ENCODE measurements around the gene OSMR. TPM values are rescaled to one million over a fixed set of nuclear protein-coding genes. Genes with fewer than 3 reads are reported as not detected.

OSMR gene
- total RNA-seq, 1 donor from 2014 or later: 2.8 TPM

- Mint-ChIP-seq H3K27me3 (ENCODE audit: low read depth) (no peaks in the 10 kb centered on the region), H3K36me3 (ENCODE audit: low read depth) (peaks cover 2% of the 10 kb centered on the region), H3K9me3 (no peaks in the 10 kb centered on the region), H3K4me3 (no peak overlapping the region), H3K4me1 (no peaks in the 10 kb centered on the region), H3K27ac (ENCODE audit: unreplicated experiment) (no peak overlapping the region)
- DNase-seq (ENCODE audit: low read depth, low spot score): no peak
- TF ChIP-seq CTCF (conservative IDR thresholded peaks at IDR 0.05): no peak
Measured at GRCh38 chr5:38968665-38969064, 122.9 kb downstream of the OSMR start.

- Mint-ChIP-seq H3K27ac (ENCODE audit: unreplicated experiment) (no peak overlapping the region), H3K4me1 (no peaks in the 10 kb centered on the region), H3K27me3 (ENCODE audit: low read depth) (no peaks in the 10 kb centered on the region), H3K9me3 (no peaks in the 10 kb centered on the region), H3K4me3 (no peak overlapping the region), H3K36me3 (ENCODE audit: low read depth) (peaks cover 6% of the 10 kb centered on the region)
- TF ChIP-seq CTCF (conservative IDR thresholded peaks at IDR 0.05): no peak
- no peak for DNase-seq (ENCODE audit: low read depth, low spot score)
Measured at GRCh38 chr5:38978036-38978435, 132.2 kb downstream of the OSMR start.

- Mint-ChIP-seq H3K4me3 (no peak overlapping the region), H3K27me3 (ENCODE audit: low read depth) (no peaks in the 10 kb centered on the region), H3K36me3 (ENCODE audit: low read depth) (peaks cover 5% of the 10 kb centered on the region), H3K27ac (ENCODE audit: unreplicated experiment) (no peak overlapping the region), H3K9me3 (no peaks in the 10 kb centered on the region), H3K4me1 (no peaks in the 10 kb centered on the region)
- DNase-seq (ENCODE audit: low read depth, low spot score): no peak
- no peak for TF ChIP-seq CTCF (conservative IDR thresholded peaks at IDR 0.05)
Measured at GRCh38 chr5:38979535-38979934, 133.7 kb downstream of the OSMR start.

Other genes starting within 250 kb of the OSMR start
- 20.5 and 22.2 TPM in 2 replicates for gene RICTOR, start 228.4 kb downstream of the OSMR start, total RNA-seq

Data from neural crest cell (in vitro differentiated cells).